Measurements from ENCODE around the gene SLFNL1. TPM values are rescaled to one million over a fixed set of nuclear protein-coding genes. Genes with fewer than 3 reads are reported as not detected.

SLFNL1 gene
- polyA plus RNA-seq, 3 donors, result 0.04 to 0.11 TPM; not detected in 1

GRCh38 chr1:41048540-41048939, 27.0 kb upstream of the SLFNL1 start:
- no peak for TF ChIP-seq CTCF (IDR thresholded peaks at IDR 0.05)
- Histone ChIP-seq H3K9me3 (replicated peaks in 1 of 2; ENCODE audit: control insufficient read depth in 1 of 2, insufficient read depth in 1 of 2, low read length in 2 of 2) (no peaks in the 10 kb centered on the region), H2AFZ (ENCODE audit: insufficient read depth, low read depth, low read length, poor library complexity, severe bottlenecking) (no peak overlapping the region), H3K27ac (ENCODE audit: low read depth in 1 of 2, low read length in 2 of 2) (no peak overlapping the region), H3K9ac (ENCODE audit: insufficient read depth, low read length, poor library complexity, severe bottlenecking) (no peak overlapping the region), H3K36me3 (replicated peaks in 1 of 2; ENCODE audit: control insufficient read depth in 1 of 2, insufficient read depth in 2 of 2, low read length in 2 of 2) (peaks cover 19 to 69% of the 10 kb centered on the region in 2 donors), H3K27me3 (ENCODE audit: control insufficient read depth in 2 of 2, insufficient read depth in 2 of 2, low read length in 2 of 2) (no peaks in the 10 kb centered on the region), H3K4me3 (replicated peaks in 1 of 3; ENCODE audit: low read depth in 2 of 3, low read length in 3 of 3) (no peak overlapping the region), H3K4me1 (ENCODE audit: control insufficient read depth in 1 of 2, insufficient read depth in 2 of 2, low read length in 2 of 2) (peaks cover 8 to 9% of the 10 kb centered on the region in 2 donors), H3K79me2 (ENCODE audit: insufficient read depth, low read length) (no peaks in the 10 kb centered on the region), H3K4me2 (replicated peaks; ENCODE audit: extremely low read depth, low read length, poor library complexity, severe bottlenecking) (no peak overlapping the region), H4K20me1 (ENCODE audit: insufficient read depth, low read length) (no peaks in the 10 kb centered on the region)
- WGBS (ENCODE audit: insufficient coverage), result no CpG with 5 or more reads among the region's 3 CpGs
- Mint-ChIP-seq H3K4me1 (peaks cover 14% of the 10 kb centered on the region), H3K36me3 (peaks cover 50 to 63% of the 10 kb centered on the region in 2 donors), H3K27ac (peak overlapping the region in 1 of 7 donors; percentile 38), H3K9me3 (peaks cover 0 to 2% (median 0%) of the 10 kb centered on the region in 7 donors), H3K4me3 (no peak overlapping the region), H3K27me3 (ENCODE audit: low read depth in 3 of 3) (peaks cover 0 to 2% (median 0%) of the 10 kb centered on the region in 3 donors)
- DNase-seq, result no peak
- intact Hi-C loops (cut with micrococcal nuclease), result no loop called here

- WGBS (ENCODE audit: insufficient coverage), result 96% methylated on average over 6 of the region's 10 CpGs
- peaks cover 0 to 9% of the 10 kb centered on the region in 2 donors for H3K4me1 ChIP-seq (ENCODE audit: control insufficient read depth in 1 of 2, insufficient read depth in 2 of 2, low read length in 2 of 2)
- H4K20me1 ChIP-seq (ENCODE audit: insufficient read depth, low read length), result no peaks in the 10 kb centered on the region
- no peaks in the 10 kb centered on the region for H3K9me3 ChIP-seq (replicated peaks in 1 of 2; ENCODE audit: control insufficient read depth in 1 of 2, insufficient read depth in 1 of 2, low read length in 2 of 2)
- H2AFZ ChIP-seq (ENCODE audit: insufficient read depth, low read depth, low read length, poor library complexity, severe bottlenecking), result no peak overlapping the region
- H3K4me3 ChIP-seq (replicated peaks in 1 of 3; ENCODE audit: low read depth in 2 of 3, low read length in 3 of 3), result no peak overlapping the region
- no peak overlapping the region for H3K9ac ChIP-seq (ENCODE audit: insufficient read depth, low read length, poor library complexity, severe bottlenecking)
- Mint-ChIP-seq H3K4me3 (no peak overlapping the region), H3K9me3 (peaks cover 0 to 2% (median 0%) of the 10 kb centered on the region in 7 donors), H3K36me3 (peaks cover 51 to 69% of the 10 kb centered on the region in 2 donors), H3K4me1 (peaks cover 10% of the 10 kb centered on the region), H3K27ac (no peak overlapping the region), H3K27me3 (ENCODE audit: low read depth in 3 of 3) (peaks cover 0 to 2% (median 0%) of the 10 kb centered on the region in 3 donors)
- no peak overlapping the region for H3K4me2 ChIP-seq (replicated peaks; ENCODE audit: extremely low read depth, low read length, poor library complexity, severe bottlenecking)
- intact Hi-C loops (cut with micrococcal nuclease), result no loop called here
- no peaks in the 10 kb centered on the region for H3K27me3 ChIP-seq (ENCODE audit: control insufficient read depth in 2 of 2, insufficient read depth in 2 of 2, low read length in 2 of 2)
- no peaks in the 10 kb centered on the region for H3K79me2 ChIP-seq (ENCODE audit: insufficient read depth, low read length)
- no peak for DNase-seq
- peaks cover 21 to 65% of the 10 kb centered on the region in 2 donors for H3K36me3 ChIP-seq (replicated peaks in 1 of 2; ENCODE audit: control insufficient read depth in 1 of 2, insufficient read depth in 2 of 2, low read length in 2 of 2)
- no peak for TF ChIP-seq CTCF (IDR thresholded peaks at IDR 0.05)
- no peak overlapping the region for H3K27ac ChIP-seq (ENCODE audit: low read depth in 1 of 2, low read length in 2 of 2)
These were observed 24.8 kb upstream of the SLFNL1 start for GRCh38 chr1:41046347-41046775.

Measured in CD14-positive monocyte (primary cell).